BE2C (cell line): Measurements from ENCODE around the gene COL16A1.
A peak's percentile ranks its signal among the peaks of the same experiment; 100 is the strongest.

ENCODE experiments used
- DNase-seq: peaks from one replicate; pipeline ENCODE4 v3.0.0-alpha.2; 2020
- H3K27me3 ChIP-seq: fragments of 250-450 bp; sonication (Bioruptor Pico); 2 replicates; pipeline ENCODE4 v1.5.1; 2020; ENCODE audit warnings: mild to moderate bottlenecking
- H3K36me3 ChIP-seq: fragments of 250-450 bp; sonication (Bioruptor Pico); 2 replicates; pipeline ENCODE4 v1.5.1; 2020; ENCODE audit warnings: mild to moderate bottlenecking
- H3K4me1 ChIP-seq: fragments of 250-450 bp; sonication (Bioruptor Pico); 2 replicates; pipeline ENCODE4 v1.5.1; 2020
- H3K4me3 ChIP-seq: 2 replicates; pipeline ENCODE4 v1.5.1; 2011; ENCODE audit warnings: low read depth, low read length
- H3K9me3 ChIP-seq: fragments of 250-450 bp; sonication (Bioruptor Pico); 2 replicates; pipeline ENCODE4 v1.5.1; 2020
- TF ChIP-seq, protein P1 (sequence below): IDR thresholded peaks from 2 replicates; pipeline ENCODE4 v1.5.1; 2012; ENCODE audit warnings: mild to moderate bottlenecking, low read depth, low read length

COL16A1 gene

DNA sequence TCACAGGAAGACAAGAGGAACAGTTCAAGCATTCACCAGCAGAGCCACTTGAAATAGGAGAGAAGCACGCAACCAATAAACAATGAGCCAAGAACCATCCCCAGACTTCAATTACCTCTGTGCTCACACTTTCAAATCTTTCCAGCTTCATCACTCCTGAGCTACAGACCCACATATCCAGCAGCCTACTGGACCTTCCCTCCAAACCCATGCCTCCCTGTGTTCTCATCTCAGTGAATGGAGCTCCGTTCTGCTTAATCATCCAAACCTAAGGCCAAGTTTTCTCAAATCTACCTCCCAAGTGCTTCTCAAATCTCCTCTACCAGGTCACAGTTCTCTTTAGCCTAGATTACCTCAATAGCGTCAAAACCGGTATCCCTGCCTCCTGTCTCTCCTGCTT lies 62.9 kb downstream of the COL16A1 start:
- no peaks in the 10 kb centered on the region for H3K9me3 ChIP-seq
- H3K36me3 ChIP-seq = no peaks in the 10 kb centered on the region
- TF ChIP-seq, protein P1, sequence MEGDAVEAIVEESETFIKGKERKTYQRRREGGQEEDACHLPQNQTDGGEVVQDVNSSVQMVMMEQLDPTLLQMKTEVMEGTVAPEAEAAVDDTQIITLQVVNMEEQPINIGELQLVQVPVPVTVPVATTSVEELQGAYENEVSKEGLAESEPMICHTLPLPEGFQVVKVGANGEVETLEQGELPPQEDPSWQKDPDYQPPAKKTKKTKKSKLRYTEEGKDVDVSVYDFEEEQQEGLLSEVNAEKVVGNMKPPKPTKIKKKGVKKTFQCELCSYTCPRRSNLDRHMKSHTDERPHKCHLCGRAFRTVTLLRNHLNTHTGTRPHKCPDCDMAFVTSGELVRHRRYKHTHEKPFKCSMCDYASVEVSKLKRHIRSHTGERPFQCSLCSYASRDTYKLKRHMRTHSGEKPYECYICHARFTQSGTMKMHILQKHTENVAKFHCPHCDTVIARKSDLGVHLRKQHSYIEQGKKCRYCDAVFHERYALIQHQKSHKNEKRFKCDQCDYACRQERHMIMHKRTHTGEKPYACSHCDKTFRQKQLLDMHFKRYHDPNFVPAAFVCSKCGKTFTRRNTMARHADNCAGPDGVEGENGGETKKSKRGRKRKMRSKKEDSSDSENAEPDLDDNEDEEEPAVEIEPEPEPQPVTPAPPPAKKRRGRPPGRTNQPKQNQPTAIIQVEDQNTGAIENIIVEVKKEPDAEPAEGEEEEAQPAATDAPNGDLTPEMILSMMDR = no peak
- peaks cover 7% of the 10 kb centered on the region for H3K4me1 ChIP-seq
- DNase-seq = no peak
- H3K27me3 ChIP-seq = no peaks in the 10 kb centered on the region
- no peak overlapping the region for H3K4me3 ChIP-seq

DNA sequence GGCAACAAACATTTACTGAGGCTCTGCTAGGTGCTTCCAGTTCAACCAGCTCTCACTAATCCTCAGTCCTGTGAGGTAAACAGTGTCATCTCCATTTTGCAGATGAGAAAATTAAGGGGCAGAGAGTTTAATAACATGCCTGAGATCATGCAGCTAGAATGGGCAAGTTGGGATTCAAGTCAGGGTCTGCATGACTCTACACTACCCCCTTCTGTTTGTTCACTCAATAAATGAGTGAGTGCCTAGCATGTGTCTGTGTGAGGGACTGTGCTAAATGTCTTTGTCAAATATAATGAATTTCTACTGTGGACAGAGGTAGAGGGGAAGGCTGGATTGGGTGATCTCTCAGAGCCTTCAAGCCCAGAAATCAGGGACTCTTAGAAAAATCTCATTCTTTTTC lies 63.6 kb downstream of the COL16A1 start:
- no peak for DNase-seq
- Histone ChIP-seq H3K27me3 (no peaks in the 10 kb centered on the region), H3K36me3 (no peaks in the 10 kb centered on the region), H3K4me1 (peaks cover 7% of the 10 kb centered on the region), H3K9me3 (no peaks in the 10 kb centered on the region), H3K4me3 (no peak overlapping the region)
- TF ChIP-seq, protein P1 = peak; percentile 28

DNA sequence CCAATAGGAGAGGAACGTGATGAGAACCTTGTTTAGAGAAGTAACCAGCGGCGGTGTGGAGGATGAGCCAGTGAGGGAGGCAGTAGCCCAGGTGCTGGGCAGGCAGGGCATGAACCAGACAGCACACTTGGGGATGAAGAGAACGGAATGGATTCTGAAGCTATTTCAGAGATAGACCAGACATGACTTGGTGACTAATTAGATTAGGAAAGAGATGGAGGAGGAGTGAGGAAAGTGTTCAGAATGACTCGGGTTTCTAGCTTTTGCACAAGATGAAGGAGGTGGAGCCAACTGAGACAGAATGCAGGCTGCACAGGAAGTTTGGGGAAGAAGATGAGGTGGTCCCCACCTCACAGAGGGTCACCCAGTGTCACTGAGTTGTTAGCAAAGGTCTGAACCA lies 64.3 kb downstream of the COL16A1 start:
- Histone ChIP-seq H3K4me3 (no peak overlapping the region), H3K27me3 (no peaks in the 10 kb centered on the region), H3K4me1 (peaks cover 12% of the 10 kb centered on the region), H3K36me3 (no peaks in the 10 kb centered on the region), H3K9me3 (no peaks in the 10 kb centered on the region)
- TF ChIP-seq, protein P1 = no peak
- no peak for DNase-seq

DNA sequence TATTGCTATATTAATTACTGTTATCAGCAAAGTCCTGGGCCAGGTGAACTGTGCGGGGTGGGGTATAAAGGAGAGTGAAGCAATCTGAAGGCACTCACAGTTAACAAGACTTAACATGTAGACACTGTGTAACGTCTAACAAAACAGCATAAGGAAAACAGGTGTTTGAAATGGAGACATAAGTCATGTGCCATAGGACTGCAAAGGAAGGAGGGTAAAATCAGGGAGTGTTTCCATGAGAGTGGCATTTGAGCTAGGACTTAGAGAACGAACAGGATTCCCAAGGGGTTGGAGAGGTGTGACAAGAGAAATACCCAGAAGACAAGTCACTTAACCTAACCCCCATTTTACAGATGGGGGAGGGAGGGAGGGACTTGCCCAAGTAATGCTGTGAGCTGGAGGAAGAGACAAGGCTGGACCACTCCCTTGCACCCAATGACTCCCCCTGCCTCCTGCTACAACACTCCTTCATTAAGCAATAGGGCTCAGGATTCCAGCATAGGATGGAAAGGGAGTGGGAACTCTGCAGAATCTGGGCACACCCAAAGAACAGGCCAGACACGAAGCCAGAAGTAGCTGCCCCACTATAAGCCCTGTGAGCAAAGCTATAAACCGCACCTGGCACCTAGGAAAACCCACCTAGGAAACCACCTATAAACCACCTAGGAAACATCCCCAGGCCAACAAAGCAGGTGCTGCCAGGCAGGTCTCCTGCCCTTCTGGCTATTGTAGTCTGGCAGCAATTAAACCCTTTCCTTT lies 65.7 kb downstream of the COL16A1 start:
- Histone ChIP-seq H3K27me3 (no peaks in the 10 kb centered on the region), H3K4me1 (peaks cover 14% of the 10 kb centered on the region), H3K4me3 (no peak overlapping the region), H3K9me3 (no peaks in the 10 kb centered on the region), H3K36me3 (peaks cover 2% of the 10 kb centered on the region; the same call in 1 of the 2 replicates)
- TF ChIP-seq, protein P1 = no peak
- no peak for DNase-seq

DNA sequence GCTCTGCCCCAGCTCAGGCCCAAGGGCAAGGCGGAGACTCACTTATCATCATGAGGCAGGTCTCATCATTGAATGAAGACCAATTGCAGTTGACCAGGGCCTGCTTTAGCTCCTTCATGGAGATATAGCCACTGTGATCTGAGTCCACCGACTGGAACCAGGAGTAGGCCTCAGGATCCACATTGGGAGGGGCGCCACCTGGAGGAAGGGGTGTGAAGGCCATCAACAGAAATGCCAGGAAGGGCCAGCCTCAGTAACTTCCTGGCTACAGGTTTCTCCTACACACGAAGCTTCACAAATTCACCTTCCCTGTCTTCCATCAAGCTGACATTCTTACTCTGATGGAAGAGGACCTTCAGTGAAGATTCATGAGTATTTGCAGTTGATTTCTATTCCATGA lies 70.7 kb downstream of the COL16A1 start:
- H3K4me1 ChIP-seq = peaks cover 28% of the 10 kb centered on the region
- H3K9me3 ChIP-seq = no peaks in the 10 kb centered on the region
- no peaks in the 10 kb centered on the region for H3K27me3 ChIP-seq
- peaks cover 10% of the 10 kb centered on the region for H3K36me3 ChIP-seq
- no peak for DNase-seq
- TF ChIP-seq, protein P1 = peak; percentile 44
- H3K4me3 ChIP-seq = no peak overlapping the region

DNA sequence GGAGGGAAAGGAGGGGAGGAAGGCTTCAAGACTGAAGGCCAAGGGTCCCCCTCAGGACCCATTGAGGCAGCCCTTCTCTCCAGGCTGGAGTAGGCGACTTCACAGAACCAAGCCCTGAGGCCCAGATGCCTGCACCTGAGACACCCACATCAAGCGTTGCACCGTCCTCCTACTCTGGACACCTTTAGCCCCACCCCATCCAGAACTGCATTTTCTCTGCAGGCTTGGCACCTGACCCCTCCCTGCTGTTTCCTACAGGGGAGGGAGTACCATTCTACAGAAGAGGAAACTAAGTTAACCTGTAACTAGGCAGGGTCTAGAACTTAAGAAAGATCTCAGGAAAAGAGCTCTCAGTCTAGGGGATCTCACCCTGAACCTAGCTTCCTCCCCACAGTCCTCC lies 71.2 kb downstream of the COL16A1 start:
- peaks cover 29% of the 10 kb centered on the region for H3K4me1 ChIP-seq
- no peaks in the 10 kb centered on the region for H3K27me3 ChIP-seq
- DNase-seq = no peak
- H3K4me3 ChIP-seq = no peak overlapping the region
- no peaks in the 10 kb centered on the region for H3K9me3 ChIP-seq
- TF ChIP-seq, protein P1 = no peak
- H3K36me3 ChIP-seq = peaks cover 10% of the 10 kb centered on the region
